Brain microvascular endothelial cell (primary cell): ENCODE measurements around the gene MRPL28.

Source experiments
- DNase-seq: peaks from one replicate; pipeline ENCODE4 v3.0.0-alpha.2; 2020
- H3K27ac ChIP-seq: fragments of 250-450 bp; sonication (Bioruptor Pico); 2 replicates; pipeline ENCODE4 v1.5.1; 2020; ENCODE audit warnings: mild to moderate bottlenecking, moderate library complexity
- H3K27me3 ChIP-seq: fragments of 250-450 bp; sonication (Bioruptor Pico); replicated peaks from 2 replicates; pipeline ENCODE4 v1.5.1; 2020; ENCODE audit warnings: mild to moderate bottlenecking
- H3K36me3 ChIP-seq: fragments of 250-450 bp; sonication (Bioruptor Pico); replicated peaks from 2 replicates; pipeline ENCODE4 v1.5.1; 2020; ENCODE audit warnings: mild to moderate bottlenecking
- H3K4me3 ChIP-seq: 2 replicates; pipeline ENCODE4 v1.5.1; 2011; ENCODE audit warnings: low read depth, mild to moderate bottlenecking, control low read depth, low read length, moderate library complexity
- CTCF ChIP-seq: IDR thresholded peaks from 2 replicates; pipeline ENCODE4 v1.5.1; 2011; ENCODE audit warnings: low read depth, mild to moderate bottlenecking, moderate library complexity, low read length, control low read depth, inconsistent platforms; ENCODE audit errors: missing control alignments
- in situ Hi-C: cut with HindIII; loops from 2 replicates; pipeline ENCODE4 v1.10.0; 2017; ENCODE audit warnings: low sequenced_read_pairs, low pct_ligation_motif_present

MRPL28 gene

GRCh38 chr16:405548-406506 lies 35.5 kb upstream of the MRPL28 start:
- in situ Hi-C loops, result no loop called here
- peaks cover 2% of the 10 kb centered on the region for H3K36me3 ChIP-seq
- no peak for TF ChIP-seq CTCF
- DNase-seq, result no peak
- no peak overlapping the region for H3K27ac ChIP-seq
- H3K27me3 ChIP-seq, result no peaks in the 10 kb centered on the region
- H3K4me3 ChIP-seq, result no peak overlapping the region

- no peak for TF ChIP-seq CTCF
- Histone ChIP-seq H3K27ac (no peak overlapping the region), H3K36me3 (peaks cover 3% of the 10 kb centered on the region), H3K27me3 (no peaks in the 10 kb centered on the region), H3K4me3 (no peak overlapping the region)
- DNase-seq, result no peak
- in situ Hi-C loops, result no loop called here
Observed at GRCh38 chr16:404971-405486, 34.7 kb upstream of the MRPL28 start.

- in situ Hi-C loops, result no loop called here
- H3K4me3 ChIP-seq, result peak within 1 kb of the TSS; percentile 77
- peak; percentile 89 for DNase-seq
- peak; percentile 48 for TF ChIP-seq CTCF
- peaks cover 12% of the 10 kb centered on the region for H3K36me3 ChIP-seq
- peak within 1 kb of the TSS; percentile 72 for H3K27ac ChIP-seq
- H3K27me3 ChIP-seq, result no peaks in the 10 kb centered on the region
Observed at GRCh38 chr16:401468-402348, 31.4 kb upstream of the MRPL28 start, which contains the start of gene DECR2. Gene DECR2 (plus strand): TSS chr16:401885. CDS start chr16:401964, 79 bp downstream.

DNA sequence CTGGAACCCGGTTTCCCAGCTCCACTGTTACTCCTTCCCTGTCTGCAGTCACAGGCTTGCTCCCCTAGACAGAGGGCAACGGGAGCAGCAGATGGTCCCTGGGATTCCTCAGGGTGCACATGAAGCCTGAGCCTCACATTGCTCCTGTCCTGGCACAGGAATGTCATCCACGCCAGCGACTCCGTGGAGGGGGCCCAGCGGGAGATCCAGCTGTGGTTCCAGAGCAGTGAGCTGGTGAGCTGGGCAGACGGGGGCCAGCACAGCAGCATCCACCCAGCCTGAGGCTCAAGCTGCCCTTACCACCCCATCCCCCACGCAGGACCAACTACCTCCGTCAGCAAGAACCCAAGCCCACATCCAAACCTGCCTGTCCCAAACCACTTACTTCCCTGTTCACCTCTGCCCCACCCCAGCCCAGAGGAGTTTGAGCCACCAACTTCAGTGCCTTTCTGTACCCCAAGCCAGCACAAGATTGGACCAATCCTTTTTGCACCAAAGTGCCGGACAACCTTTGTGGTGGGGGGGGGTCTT lies 29.8 kb upstream of the MRPL28 start:
- DNase-seq, result no peak
- peak overlapping the region; percentile 77 for H3K4me3 ChIP-seq
- in situ Hi-C loops, result no loop called here
- H3K27ac ChIP-seq, result no peak overlapping the region
- peaks cover 12% of the 10 kb centered on the region for H3K36me3 ChIP-seq
- no peak for TF ChIP-seq CTCF
- no peaks in the 10 kb centered on the region for H3K27me3 ChIP-seq

- no peak overlapping the region for H3K27ac ChIP-seq
- no peak for TF ChIP-seq CTCF
- in situ Hi-C loops, result no loop called here
- no peak for DNase-seq
- H3K27me3 ChIP-seq, result no peaks in the 10 kb centered on the region
- no peak overlapping the region for H3K4me3 ChIP-seq
- peaks cover 12% of the 10 kb centered on the region for H3K36me3 ChIP-seq
Observed at GRCh38 chr16:399340-400019, 29.1 kb upstream of the MRPL28 start.
